Measurements from ENCODE around the gene IL23R.

DNA sequence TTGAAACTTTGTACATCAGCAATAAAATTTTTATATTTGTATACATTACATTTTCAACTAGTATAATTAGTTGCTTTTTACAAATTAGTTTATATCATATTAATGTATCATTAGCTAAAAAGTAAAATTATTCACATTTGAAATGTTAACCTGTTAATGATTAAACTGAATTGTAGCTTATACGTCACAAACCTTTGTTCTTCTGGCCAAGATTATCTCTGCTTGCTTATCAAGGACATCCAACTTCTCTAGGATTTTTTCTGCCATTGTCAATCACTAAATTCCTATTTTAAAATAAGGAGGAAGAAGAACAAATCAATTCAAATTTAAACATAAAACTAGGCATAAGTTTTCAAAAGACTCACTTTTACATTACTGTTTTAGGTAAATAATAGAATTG, 39.3 kb upstream of the IL23R start:
- TF ChIP-seq EZH2 (IDR thresholded peaks at IDR 0.05; ENCODE audit: borderline replicate concordance, low read depth, low read length, severe bottlenecking) (no peak), CTCF (IDR thresholded peaks at IDR 0.05; ENCODE audit: extremely low read depth in 1 of 2, insufficient read depth in 1 of 2, low read depth in 1 of 2, low read length in 2 of 2) (no peak), JUN (IDR thresholded peaks at IDR 0.05; ENCODE audit: borderline replicate concordance, insufficient read depth, insufficient read length, low read depth) (no peak), POLR2AphosphoS5 (IDR thresholded peaks at IDR 0.05; ENCODE audit: insufficient read depth, low read depth, low read length) (no peak), POLR2A (IDR thresholded peaks at IDR 0.05; ENCODE audit: low read depth, low read length) (no peak), MYC (IDR thresholded peaks at IDR 0.05; ENCODE audit: low read depth, low read length) (no peak), FOS (IDR thresholded peaks at IDR 0.05; ENCODE audit: borderline replicate concordance, insufficient read depth, low read length) (no peak)
